OCI-LY1 (cell line): ENCODE results near the gene HYAL1.
"Not testable (repeated sequence)": the region's sequence is repeated elsewhere in the genome, so short reads cannot be mapped to it uniquely, and the experiment has no call there.

Experiments
- H2AFZ ChIP-seq: fragments of 200-600 bp; sonication (generic), shearing (Covaris generic); 2 replicates; pipeline ENCODE4 v1.6.0; 2014; ENCODE audit warnings: antibody characterized with exemption, mild to moderate bottlenecking, low read length
- H3F3A ChIP-seq: fragments of 200-600 bp; sonication (generic), shearing (Covaris generic); 2 replicates; pipeline ENCODE4 v1.6.0; 2014; ENCODE audit warnings: mild to moderate bottlenecking, antibody characterized with exemption, low read length, moderate library complexity; ENCODE audit not compliant: insufficient read depth
- H3K27ac ChIP-seq: fragments of 200-600 bp; sonication (generic); 2 replicates; pipeline ENCODE4 v1.5.1; 2014; ENCODE audit warnings: low read length, mixed run types, mild to moderate bottlenecking, low read depth; ENCODE audit not compliant: poor library complexity, severe bottlenecking
- H3K27me3 ChIP-seq: fragments of 200-600 bp; sonication (generic); 2 replicates; pipeline ENCODE4 v1.6.0; 2014; ENCODE audit warnings: antibody characterized with exemption, mild to moderate bottlenecking, low read length, moderate library complexity; ENCODE audit not compliant: insufficient read depth
- H3K36me3 ChIP-seq: fragments of 200-600 bp; sonication (generic); 2 replicates; pipeline ENCODE4 v1.6.1; 2014; ENCODE audit warnings: mild to moderate bottlenecking, antibody characterized with exemption, low read length, moderate library complexity, mixed read lengths; ENCODE audit not compliant: insufficient read depth
- H3K4me1 ChIP-seq: fragments of 200-600 bp; sonication (generic); 2 replicates; pipeline ENCODE4 v1.5.1; 2014; ENCODE audit warnings: mild to moderate bottlenecking, low read length, moderate library complexity; ENCODE audit not compliant: insufficient read depth, severe bottlenecking
- H3K4me2 ChIP-seq: fragments of 200-600 bp; sonication (generic), shearing (Covaris generic); 2 replicates; pipeline ENCODE4 v1.6.1; 2014; ENCODE audit warnings: low read length
- H3K4me3 ChIP-seq: fragments of 200-600 bp; sonication (generic); 2 replicates; pipeline ENCODE4 v1.5.1; 2014; ENCODE audit warnings: low read length, low read depth, mild to moderate bottlenecking, mixed read lengths; ENCODE audit not compliant: poor library complexity, severe bottlenecking
- H3K79me2 ChIP-seq: fragments of 200-600 bp; shearing (Covaris generic); 2 replicates; pipeline ENCODE4 v1.6.1; 2016; ENCODE audit warnings: mixed run types, low read length, mixed read lengths; ENCODE audit not compliant: insufficient read depth
- H3K9ac ChIP-seq: fragments of 200-600 bp; sonication (generic), shearing (Covaris generic); 2 replicates; pipeline ENCODE4 v1.6.1; 2014; ENCODE audit warnings: mild to moderate bottlenecking, low read length, mixed read lengths
- H3K9me2 ChIP-seq: fragments of 200-600 bp; sonication (generic), shearing (Covaris generic); 2 replicates; pipeline ENCODE4 v1.6.1; 2014; ENCODE audit warnings: low read depth, mild to moderate bottlenecking, low read length, mixed read lengths
- H3K9me3 ChIP-seq: fragments of 200-600 bp; shearing (Covaris generic); 2 replicates; pipeline ENCODE4 v1.6.1; 2014; ENCODE audit warnings: low read length, mixed read lengths
- H4K20me1 ChIP-seq: fragments of 200-600 bp; sonication (generic), shearing (Covaris generic); 2 replicates; pipeline ENCODE4 v1.6.0; 2016; ENCODE audit warnings: mild to moderate bottlenecking, low read length; ENCODE audit not compliant: insufficient read depth
- CTCF ChIP-seq: fragments of 200-600 bp; sonication (generic), shearing (Covaris generic); IDR thresholded peaks from 2 replicates; pipeline ENCODE4 v1.5.1; 2017; ENCODE audit warnings: mild to moderate bottlenecking, antibody characterized with exemption, low read length, moderate library complexity, mixed read lengths
- EZH2 ChIP-seq: fragments of 200-600 bp; sonication (generic), shearing (Covaris generic); IDR thresholded peaks from 2 replicates; pipeline ENCODE4 v1.8.0; 2017; ENCODE audit warnings: borderline replicate concordance, mixed run types, mild to moderate bottlenecking, antibody characterized with exemption, low read length, moderate library complexity, mixed read lengths

Gene HYAL1

GRCh38 chr3:50288387-50289007, 14.9 kb downstream of the HYAL1 start:
- no peak overlapping the region for H3K4me3 ChIP-seq
- H3K27ac ChIP-seq, result no peak overlapping the region
- no peaks in the 10 kb centered on the region for H3K27me3 ChIP-seq
- no peaks in the 10 kb centered on the region for H3K9me2 ChIP-seq
- H3F3A ChIP-seq, result no peaks in the 10 kb centered on the region
- peaks cover 50% of the 10 kb centered on the region for H3K36me3 ChIP-seq
- no peaks in the 10 kb centered on the region for H3K9me3 ChIP-seq
- H3K4me1 ChIP-seq, result peaks cover 19% of the 10 kb centered on the region
- no peak overlapping the region for H3K9ac ChIP-seq
- no peaks in the 10 kb centered on the region for H4K20me1 ChIP-seq
- peaks cover 10% of the 10 kb centered on the region for H3K79me2 ChIP-seq
- no peak overlapping the region for H3K4me2 ChIP-seq
- TF ChIP-seq EZH2 (no peak), CTCF (no peak)
- no peak overlapping the region for H2AFZ ChIP-seq

GRCh38 chr3:50287262-50287661, 16.1 kb downstream of the HYAL1 start:
- Histone ChIP-seq H4K20me1 (no peaks in the 10 kb centered on the region), H3K4me2 (no peak overlapping the region), H3F3A (no peaks in the 10 kb centered on the region), H3K27me3 (no peaks in the 10 kb centered on the region), H3K36me3 (peaks cover 50% of the 10 kb centered on the region), H3K4me3 (no peak overlapping the region), H3K4me1 (peaks cover 12% of the 10 kb centered on the region), H3K27ac (no peak overlapping the region), H3K9me2 (no peaks in the 10 kb centered on the region), H3K9ac (no peak overlapping the region), H2AFZ (no peak overlapping the region), H3K79me2 (peaks cover 10% of the 10 kb centered on the region), H3K9me3 (no peaks in the 10 kb centered on the region)
- no peak for TF ChIP-seq EZH2
- TF ChIP-seq CTCF, result no peak

GRCh38 chr3:50286322-50287227, 16.8 kb downstream of the HYAL1 start:
- no peaks in the 10 kb centered on the region for H4K20me1 ChIP-seq
- H3K9ac ChIP-seq, result no peak overlapping the region
- H3K36me3 ChIP-seq, result peaks cover 50% of the 10 kb centered on the region
- H3K9me2 ChIP-seq, result no peaks in the 10 kb centered on the region
- H3K79me2 ChIP-seq, result peaks cover 5% of the 10 kb centered on the region
- no peak overlapping the region for H3K4me3 ChIP-seq
- H3K4me1 ChIP-seq, result peaks cover 12% of the 10 kb centered on the region
- no peaks in the 10 kb centered on the region for H3K9me3 ChIP-seq
- H3K27ac ChIP-seq, result no peak overlapping the region
- H3K27me3 ChIP-seq, result no peaks in the 10 kb centered on the region
- H2AFZ ChIP-seq, result no peak overlapping the region
- no peak for TF ChIP-seq CTCF
- no peak for TF ChIP-seq EZH2
- H3K4me2 ChIP-seq, result no peak overlapping the region
- H3F3A ChIP-seq, result no peaks in the 10 kb centered on the region

GRCh38 chr3:50284121-50284520, 19.3 kb downstream of the HYAL1 start:
- not testable (repeated sequence) for H3K9me3 ChIP-seq, H3K9ac ChIP-seq, H3K27ac ChIP-seq, H3K27me3 ChIP-seq, H3K9me2 ChIP-seq, H3F3A ChIP-seq, H3K79me2 ChIP-seq, H4K20me1 ChIP-seq, H2AFZ ChIP-seq, H3K4me2 ChIP-seq, H3K4me3 ChIP-seq, H3K4me1 ChIP-seq
- peaks cover 33% of the 10 kb centered on the region for H3K36me3 ChIP-seq
